HCT116 (cell line): ENCODE measurements around the gene DOCK3. TPM values are rescaled to one million over a fixed set of nuclear protein-coding genes. Genes with fewer than 3 reads are reported as not detected.

Experiments
- ATAC-seq: fragments of 200-7000 bp; cut with Tn5 transposase; 2 replicates; pipeline ENCODE4 v1.9.1; 2020; ENCODE audit warnings: mild to moderate bottlenecking, moderate library complexity
- BruUV-seq: library from RNA; stranded (reverse); fragments of 400-500 nt; replicated peaks from 2 replicates; lab custom pipeline; 2021; lab: Mats Ljungman, UMichigan
- CTCF ChIA-PET: fragments of 300-600 bp; sonication (Branson Sonifier 250); formaldehyde crosslinking; loops from one replicate; lab custom pipeline; 2021; ENCODE audit warnings: antibody characterized with exemption; lab: Charles Lee
- POLR2A ChIA-PET: fragments of 300-600, 350-600 bp; sonication (Branson Sonifier 250); formaldehyde crosslinking; loops from one replicate; lab custom pipeline; 2021; ENCODE audit warnings: antibody characterized with exemption; lab: Charles Lee
- RAD21 ChIA-PET, 2 experiments: fragments of 300-600 bp; sonication (Branson Sonifier 250); formaldehyde crosslinking; loops; one replicate each; lab custom pipeline; 2023; ENCODE audit warnings: low total read pairs in 2 of 2; ENCODE audit not compliant: uncharacterized antibody in 2 of 2, unreplicated experiment in 2 of 2, low non-redundant PET in 1 of 2; lab: Charles Lee
- DNase-seq: peaks from one replicate; pipeline ENCODE4 v3.0.0-alpha.2; 2010; ENCODE audit warnings: low read depth, low spot score
- H2AFZ ChIP-seq: fragments of 200-600 bp; shearing (Covaris generic), sonication (generic); 2 replicates; pipeline ENCODE4 v1.6.1; 2017; ENCODE audit warnings: low read depth, mixed run types, mixed read lengths, antibody characterized with exemption, low read length; ENCODE audit not compliant: poor library complexity, severe bottlenecking
- H3K27ac ChIP-seq: 2 replicates; pipeline ENCODE4 v1.5.1; 2012; ENCODE audit warnings: low read depth, low read length
- H3K27me3 ChIP-seq: fragments of 200-600 bp; sonication (generic); 2 replicates; pipeline ENCODE4 v1.6.1; 2016; ENCODE audit warnings: mixed run types, low read length, mixed read lengths; ENCODE audit not compliant: insufficient read depth
- H3K36me3 ChIP-seq, 2 experiments: fragments of 200-500 bp in 1 of 2; fragments of 200-600 bp in 1 of 2; sonication (Bioruptor generic) in 1 of 2; sonication (generic) in 1 of 2; 2 replicates each; pipeline versions ENCODE4 v1.5.1 to v1.6.1; 2014 to 2016; ENCODE audit warnings: low read length in 2 of 2, inconsistent platforms in 1 of 2, mixed read lengths in 1 of 2, mixed run types in 1 of 2; ENCODE audit not compliant: insufficient read depth in 2 of 2, control insufficient read depth in 1 of 2
- H3K4me1 ChIP-seq, 2 experiments: fragments of 200-600 bp in 1 of 2; sonication (generic) in 1 of 2; 2 replicates each; pipeline versions ENCODE4 v1.5.1 to v1.6.1; 2012 to 2017; ENCODE audit warnings: low read length in 2 of 2, inconsistent platforms in 1 of 2, mild to moderate bottlenecking in 1 of 2, mixed read lengths in 1 of 2, mixed run types in 1 of 2, moderate library complexity in 1 of 2; ENCODE audit not compliant: insufficient read depth in 2 of 2, control insufficient read depth in 1 of 2
- H3K4me2 ChIP-seq: fragments of 200-600 bp; sonication (generic); 2 replicates; pipeline ENCODE4 v1.6.1; 2017; ENCODE audit warnings: mixed run types, low read length, mixed read lengths
- H3K4me3 ChIP-seq, 2 experiments: fragments of 200-600 bp in 1 of 2; sonication (generic) in 1 of 2; replicated peaks in 1 of 2; 2 replicates each; pipeline ENCODE4 v1.5.1; 2011 to 2016; ENCODE audit warnings: low read length in 2 of 2, control low read depth in 1 of 2, low read depth in 1 of 2, mild to moderate bottlenecking in 1 of 2, mixed read lengths in 1 of 2, mixed run types in 1 of 2
- H3K79me2 ChIP-seq: fragments of 200-600 bp; sonication (generic); 2 replicates; pipeline ENCODE4 v1.6.1; 2017; ENCODE audit warnings: mild to moderate bottlenecking, mixed run types, low read length, moderate library complexity, mixed read lengths; ENCODE audit not compliant: insufficient read depth
- H3K9ac ChIP-seq: fragments of 200-600 bp; sonication (generic); 2 replicates; pipeline ENCODE4 v1.6.1; 2016; ENCODE audit warnings: low read length, mixed read lengths
- H3K9me2 ChIP-seq: fragments of 200-600 bp; sonication (generic), shearing (Covaris generic); 2 replicates; pipeline ENCODE4 v1.6.1; 2017; ENCODE audit warnings: mixed run types, mild to moderate bottlenecking, moderate library complexity; ENCODE audit not compliant: insufficient read depth
- H3K9me3 ChIP-seq, 2 experiments: fragments of 200-500 bp in 1 of 2; fragments of 200-600 bp in 1 of 2; sonication (Bioruptor generic) in 1 of 2; sonication (generic) in 1 of 2; 2 replicates each; pipeline ENCODE4 v1.6.1; 2014 to 2017; ENCODE audit warnings: low read length in 2 of 2, mixed read lengths in 2 of 2, inconsistent platforms in 1 of 2, low read depth in 1 of 2, mild to moderate bottlenecking in 1 of 2, mixed run types in 1 of 2, moderate library complexity in 1 of 2; ENCODE audit not compliant: control insufficient read depth in 1 of 2, insufficient read depth in 1 of 2
- H4K20me1 ChIP-seq: fragments of 200-600 bp; sonication (generic), shearing (Covaris generic); 2 replicates; pipeline ENCODE4 v1.6.1; 2017; ENCODE audit warnings: mixed run types, mild to moderate bottlenecking, moderate library complexity; ENCODE audit not compliant: insufficient read depth
- EGR1 ChIP-seq: IDR thresholded peaks from 2 replicates; pipeline ENCODE4 v1.6.1; 2012; ENCODE audit warnings: low read depth
- ELF1 ChIP-seq: IDR thresholded peaks from 2 replicates; pipeline ENCODE4 v1.6.1; 2012; ENCODE audit warnings: low read depth, borderline replicate concordance
- EZH2phosphoT487 ChIP-seq: fragments of 200-600 bp; IDR thresholded peaks from 2 replicates; pipeline ENCODE4 v1.6.1; 2018; ENCODE audit warnings: antibody characterized with exemption, borderline replicate concordance
- FOSL1 ChIP-seq: IDR thresholded peaks from 2 replicates; pipeline ENCODE4 v1.6.1; 2012; ENCODE audit warnings: low read depth
- JUND ChIP-seq: IDR thresholded peaks from 2 replicates; pipeline ENCODE4 v1.6.1; 2012
- SIN3A ChIP-seq: IDR thresholded peaks from 2 replicates; pipeline ENCODE4 v1.6.1; 2012; ENCODE audit warnings: low read depth
- SRF ChIP-seq: IDR thresholded peaks from 2 replicates; pipeline ENCODE4 v1.6.1; 2012; ENCODE audit warnings: low read depth
- YY1 ChIP-seq: IDR thresholded peaks from 2 replicates; pipeline ENCODE4 v1.6.1; 2011; ENCODE audit warnings: low read length, low read depth, moderate library complexity, mild to moderate bottlenecking; ENCODE audit not compliant: insufficient replicate concordance; ENCODE audit errors: extremely low read depth
- ZFX ChIP-seq: fragments of 450-650 bp; IDR thresholded peaks from 2 replicates; pipeline ENCODE4 v1.6.1; 2017
- intact Hi-C: fragments of 100-400 bp; cut with micrococcal nuclease; formaldehyde crosslinking; loops from 2 replicates; pipeline ENCODE4 v1.10.0; 2022
- total RNA-seq: library from RNA; stranded (reverse); gene quantifications from one replicate; pipeline ENCODE4 v1.2.1, GENCODE V29; 2021; ENCODE audit not compliant: unreplicated experiment
- TF ChIP-seq, protein P1 (sequence below), 3 experiments: fragments of 200-600 bp in 1 of 3; sonication (generic) in 1 of 3; IDR thresholded peaks in 2 of 3; conservative IDR thresholded peaks in 1 of 3; 2 replicates each; pipeline ENCODE4 v1.5.1; 2012 to 2017; ENCODE audit warnings: low read depth in 2 of 3, low read length in 2 of 3, antibody characterized with exemption in 1 of 3, borderline replicate concordance in 1 of 3, control low read depth in 1 of 3, mild to moderate bottlenecking in 1 of 3, mixed read lengths in 1 of 3, mixed run types in 1 of 3, moderate library complexity in 1 of 3; ENCODE audit not compliant: insufficient read depth in 1 of 3
- TF ChIP-seq, protein P2 (sequence below): IDR thresholded peaks from 2 replicates; pipeline ENCODE4 v1.6.1; 2012
- TF ChIP-seq, protein P3 (sequence below): IDR thresholded peaks from 2 replicates; pipeline ENCODE4 v1.6.1; 2012; ENCODE audit warnings: low read depth

The DOCK3 gene
- total RNA-seq, 1 experiment from 2014 or later = 4.2 TPM

DNA sequence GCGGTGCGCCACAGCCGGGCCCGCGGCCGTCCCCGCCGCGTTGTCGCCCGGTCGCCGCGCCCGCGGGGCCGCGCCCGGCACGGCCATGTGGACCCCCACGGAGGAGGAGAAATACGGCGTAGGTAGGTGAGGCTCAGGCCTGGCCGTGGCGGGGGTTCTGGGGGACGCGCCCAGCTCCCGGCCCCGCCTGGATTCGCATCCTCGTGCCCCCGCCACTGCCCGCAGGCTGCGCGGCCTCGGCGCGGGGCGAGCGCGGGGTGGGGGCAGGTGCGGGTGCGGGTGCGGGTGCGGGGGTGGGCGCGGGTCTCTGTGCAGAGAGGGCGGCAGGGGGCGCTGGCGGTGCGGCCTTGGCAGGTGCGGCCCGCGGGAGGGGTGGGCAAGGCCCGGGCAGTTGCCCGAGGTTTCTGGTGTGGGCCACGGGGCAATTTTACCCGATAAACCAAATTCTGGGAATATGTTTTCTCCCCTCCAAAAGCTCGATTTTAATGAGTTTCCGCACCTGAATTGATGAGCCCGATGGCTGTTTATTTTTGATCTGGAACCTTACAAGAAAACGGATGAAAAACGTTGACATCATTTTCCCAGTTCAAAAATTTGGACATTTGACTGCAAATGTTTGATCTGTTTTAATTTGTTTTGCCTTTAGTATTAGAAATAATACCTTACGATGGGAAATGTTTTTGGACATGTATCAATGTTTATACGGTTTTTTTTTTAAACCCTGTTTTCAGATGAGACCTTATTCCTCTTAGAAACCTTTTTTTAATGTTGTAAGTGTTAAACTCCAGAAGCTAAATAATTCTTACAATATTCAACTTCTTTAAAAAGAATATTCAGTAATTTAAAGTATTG lies 678 bp downstream of the DOCK3 start (continued):
- no peak for TF ChIP-seq FOSL1
- TF ChIP-seq JUND = no peak
- TF ChIP-seq ZFX = peak; percentile 88
- TF ChIP-seq, all 23 proteins: peak for 6

DNA sequence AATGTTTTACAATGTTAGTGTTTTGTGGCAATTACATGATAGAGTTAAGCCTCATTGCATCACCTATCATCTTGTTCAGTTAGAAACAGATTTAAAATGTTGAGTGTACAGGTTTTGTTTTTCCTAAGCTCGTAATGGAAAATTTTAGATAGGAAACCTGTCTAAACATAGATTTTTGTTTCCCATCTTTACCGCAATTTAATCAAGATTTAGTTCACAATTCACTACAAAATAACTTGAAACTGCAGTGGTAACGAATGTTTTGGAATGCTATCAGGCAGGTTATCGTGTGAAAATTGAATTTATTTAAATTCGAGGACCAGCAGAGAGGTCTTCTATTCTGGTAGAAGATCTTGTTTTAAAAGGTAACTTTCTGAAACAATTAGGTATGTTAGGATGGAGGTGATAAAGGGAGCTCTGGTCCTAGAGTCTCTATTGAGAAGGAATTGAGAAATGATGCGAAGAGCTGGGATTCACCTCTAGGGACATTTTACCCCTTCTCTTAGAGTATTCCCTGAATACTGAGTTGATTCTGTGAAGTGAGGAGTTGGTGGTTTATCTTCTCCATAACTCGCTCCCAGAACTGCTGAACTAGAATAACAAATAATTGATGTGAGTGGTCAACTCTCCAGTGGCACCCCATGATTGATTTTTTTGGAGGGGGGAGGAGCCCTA lies 1.4 kb downstream of the DOCK3 start:
- DNase-seq = no peak
- H3K36me3 ChIP-seq = no peaks in the 10 kb centered on the region
- H3K27ac ChIP-seq = no peak overlapping the region
- no peaks in the 10 kb centered on the region for H3K9me2 ChIP-seq
- H2AFZ ChIP-seq = no peak overlapping the region
- H3K4me2 ChIP-seq = peak overlapping the region; percentile 85
- intact Hi-C loops = loop anchor here (5.0 kb wide), 2 partner anchors 211 to 696 kb away; no protein-coding TSS in a partner anchor
- H3K79me2 ChIP-seq = no peaks in the 10 kb centered on the region; the same call in none of the 2 replicates
- H3K9me3 ChIP-seq = no peaks in the 10 kb centered on the region
- H3K27me3 ChIP-seq = no peaks in the 10 kb centered on the region
- TF ChIP-seq SRF (no peak), FOSL1 (no peak), ZFX (no peak), EZH2phosphoT487 (no peak), YY1 (no peak), EGR1 (no peak), SIN3A (no peak), JUND (no peak), ELF1 (no peak)
- TF ChIP-seq, protein P1, sequence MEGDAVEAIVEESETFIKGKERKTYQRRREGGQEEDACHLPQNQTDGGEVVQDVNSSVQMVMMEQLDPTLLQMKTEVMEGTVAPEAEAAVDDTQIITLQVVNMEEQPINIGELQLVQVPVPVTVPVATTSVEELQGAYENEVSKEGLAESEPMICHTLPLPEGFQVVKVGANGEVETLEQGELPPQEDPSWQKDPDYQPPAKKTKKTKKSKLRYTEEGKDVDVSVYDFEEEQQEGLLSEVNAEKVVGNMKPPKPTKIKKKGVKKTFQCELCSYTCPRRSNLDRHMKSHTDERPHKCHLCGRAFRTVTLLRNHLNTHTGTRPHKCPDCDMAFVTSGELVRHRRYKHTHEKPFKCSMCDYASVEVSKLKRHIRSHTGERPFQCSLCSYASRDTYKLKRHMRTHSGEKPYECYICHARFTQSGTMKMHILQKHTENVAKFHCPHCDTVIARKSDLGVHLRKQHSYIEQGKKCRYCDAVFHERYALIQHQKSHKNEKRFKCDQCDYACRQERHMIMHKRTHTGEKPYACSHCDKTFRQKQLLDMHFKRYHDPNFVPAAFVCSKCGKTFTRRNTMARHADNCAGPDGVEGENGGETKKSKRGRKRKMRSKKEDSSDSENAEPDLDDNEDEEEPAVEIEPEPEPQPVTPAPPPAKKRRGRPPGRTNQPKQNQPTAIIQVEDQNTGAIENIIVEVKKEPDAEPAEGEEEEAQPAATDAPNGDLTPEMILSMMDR (IDR thresholded peaks at IDR 0.05 in 2 of 3, conservative IDR thresholded peaks at IDR 0.05 in 1 of 3; ENCODE audit: borderline replicate concordance in 1 of 3, insufficient read depth in 1 of 3, low read depth in 2 of 3, low read length in 2 of 3) = no peak
- TF ChIP-seq, protein P2, sequence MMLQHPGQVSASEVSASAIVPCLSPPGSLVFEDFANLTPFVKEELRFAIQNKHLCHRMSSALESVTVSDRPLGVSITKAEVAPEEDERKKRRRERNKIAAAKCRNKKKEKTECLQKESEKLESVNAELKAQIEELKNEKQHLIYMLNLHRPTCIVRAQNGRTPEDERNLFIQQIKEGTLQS = no peak
- TF ChIP-seq, protein P3, sequence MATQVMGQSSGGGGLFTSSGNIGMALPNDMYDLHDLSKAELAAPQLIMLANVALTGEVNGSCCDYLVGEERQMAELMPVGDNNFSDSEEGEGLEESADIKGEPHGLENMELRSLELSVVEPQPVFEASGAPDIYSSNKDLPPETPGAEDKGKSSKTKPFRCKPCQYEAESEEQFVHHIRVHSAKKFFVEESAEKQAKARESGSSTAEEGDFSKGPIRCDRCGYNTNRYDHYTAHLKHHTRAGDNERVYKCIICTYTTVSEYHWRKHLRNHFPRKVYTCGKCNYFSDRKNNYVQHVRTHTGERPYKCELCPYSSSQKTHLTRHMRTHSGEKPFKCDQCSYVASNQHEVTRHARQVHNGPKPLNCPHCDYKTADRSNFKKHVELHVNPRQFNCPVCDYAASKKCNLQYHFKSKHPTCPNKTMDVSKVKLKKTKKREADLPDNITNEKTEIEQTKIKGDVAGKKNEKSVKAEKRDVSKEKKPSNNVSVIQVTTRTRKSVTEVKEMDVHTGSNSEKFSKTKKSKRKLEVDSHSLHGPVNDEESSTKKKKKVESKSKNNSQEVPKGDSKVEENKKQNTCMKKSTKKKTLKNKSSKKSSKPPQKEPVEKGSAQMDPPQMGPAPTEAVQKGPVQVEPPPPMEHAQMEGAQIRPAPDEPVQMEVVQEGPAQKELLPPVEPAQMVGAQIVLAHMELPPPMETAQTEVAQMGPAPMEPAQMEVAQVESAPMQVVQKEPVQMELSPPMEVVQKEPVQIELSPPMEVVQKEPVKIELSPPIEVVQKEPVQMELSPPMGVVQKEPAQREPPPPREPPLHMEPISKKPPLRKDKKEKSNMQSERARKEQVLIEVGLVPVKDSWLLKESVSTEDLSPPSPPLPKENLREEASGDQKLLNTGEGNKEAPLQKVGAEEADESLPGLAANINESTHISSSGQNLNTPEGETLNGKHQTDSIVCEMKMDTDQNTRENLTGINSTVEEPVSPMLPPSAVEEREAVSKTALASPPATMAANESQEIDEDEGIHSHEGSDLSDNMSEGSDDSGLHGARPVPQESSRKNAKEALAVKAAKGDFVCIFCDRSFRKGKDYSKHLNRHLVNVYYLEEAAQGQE = no peak
- peaks cover 9 to 24% of the 10 kb centered on the region in 2 experiments for H3K4me1 ChIP-seq
- no peaks in the 10 kb centered on the region for H4K20me1 ChIP-seq
- ChIA-PET RAD21 (no interaction called here), POLR2A (interaction anchor here (0.7 to 1.5 kb wide), 2 partner anchors 9 to 1296 kb away, joined by 3 read pairs; no protein-coding TSS in a partner anchor), CTCF (interaction anchor here (0.9 to 2.6 kb wide), 3 partner anchors 13 to 60 kb away, joined by 3 to 8 read pairs (median 4); partner anchors contain the start of gene MAPKAPK3)
- BruUV-seq = no TSS peak
- no peak overlapping the region for H3K9ac ChIP-seq
- no peak for ATAC-seq
- H3K4me3 ChIP-seq = peak overlapping the region; percentile 56 to 61; a peak in 3 of 4 replicates
